CD8-positive, alpha-beta memory T cell (primary cell): ENCODE data around the gene NDUFS6. TPM values are rescaled to one million over a fixed set of nuclear protein-coding genes. Genes with fewer than 3 reads are reported as not detected.

ENCODE experiments used
- CTCF ChIA-PET: fragments of 350-600 bp; sonication (Branson Sonifier 250); formaldehyde crosslinking; loops from one replicate; lab custom pipeline; 2021; ENCODE audit warnings: antibody characterized with exemption; lab: Charles Lee
- POLR2A ChIA-PET: fragments of 350-600 bp; sonication (Branson Sonifier 250); formaldehyde crosslinking; loops from one replicate; lab custom pipeline; 2021; ENCODE audit warnings: antibody characterized with exemption; lab: Charles Lee
- DNase-seq, 5 donors: peaks; one replicate each; pipeline versions ENCODE4 v3.0.0 to v3.0.0-alpha.2; 2020 to 2022; ENCODE audit warnings: mixed read lengths in 1 of 5
- H3K27ac ChIP-seq: one replicate; pipeline ENCODE4 v1.7.0; 2013; ENCODE audit warnings: low read depth, mild to moderate bottlenecking, low read length, moderate library complexity
- H3K27me3 ChIP-seq: 2 replicates; pipeline ENCODE4 v1.7.0; 2013; ENCODE audit warnings: low read length, mild to moderate bottlenecking; ENCODE audit not compliant: insufficient read depth, poor library complexity, severe bottlenecking
- H3K36me3 ChIP-seq: 2 replicates; pipeline ENCODE4 v1.7.0; 2013; ENCODE audit warnings: mild to moderate bottlenecking, low read length, moderate library complexity; ENCODE audit not compliant: insufficient read depth
- H3K4me1 ChIP-seq: 2 replicates; pipeline ENCODE4 v1.7.0; 2013; ENCODE audit warnings: mild to moderate bottlenecking, low read length, moderate library complexity; ENCODE audit not compliant: insufficient read depth
- H3K4me3 ChIP-seq: 2 replicates; pipeline ENCODE4 v1.7.0; 2013; ENCODE audit warnings: mild to moderate bottlenecking, low read length
- H3K9me3 ChIP-seq: 2 replicates; pipeline ENCODE4 v1.7.0; 2013; ENCODE audit warnings: mild to moderate bottlenecking, low read length
- H3K27ac Mint-ChIP-seq, 8 donors: one replicate each; pipeline ENCODE4 v1.8.0; 2020 to 2021; ENCODE audit warnings: mixed read lengths in 8 of 8, mild to moderate bottlenecking in 6 of 8, inconsistent platforms in 3 of 8, moderate library complexity in 3 of 8
- H3K27me3 Mint-ChIP-seq, 2 donors: one replicate each; pipeline ENCODE4 v1.8.0; 2020 to 2021; ENCODE audit warnings: mixed read lengths in 2 of 2, mild to moderate bottlenecking in 1 of 2, moderate library complexity in 1 of 2
- H3K36me3 Mint-ChIP-seq, 3 donors: one replicate each; pipeline ENCODE4 v1.8.0; 2020 to 2021; ENCODE audit warnings: mixed read lengths in 3 of 3, inconsistent platforms in 1 of 3, mild to moderate bottlenecking in 1 of 3
- H3K4me1 Mint-ChIP-seq, 3 donors: one replicate each; pipeline ENCODE4 v1.8.0; 2020 to 2021; ENCODE audit warnings: mixed read lengths in 3 of 3, inconsistent platforms in 1 of 3, mild to moderate bottlenecking in 1 of 3
- H3K4me3 Mint-ChIP-seq, 7 donors: one replicate each; pipeline ENCODE4 v1.8.0; 2020 to 2021; ENCODE audit warnings: mixed read lengths in 7 of 7, mild to moderate bottlenecking in 6 of 7, moderate library complexity in 4 of 7, inconsistent platforms in 2 of 7
- H3K9me3 Mint-ChIP-seq, 5 donors: one replicate each; pipeline ENCODE4 v1.8.0; 2020 to 2022; ENCODE audit warnings: mixed read lengths in 5 of 5, mild to moderate bottlenecking in 3 of 5, moderate library complexity in 2 of 5, inconsistent platforms in 1 of 5
- polyA plus RNA-seq: library from polyadenylated mRNA; unstranded; fragments of 300-500 nt; fragmentation: Illumina TruSeq; gene quantifications from one replicate; pipeline ENCODE4 v1.2.3, GENCODE V29; 2021
- total RNA-seq, 2 experiments: library from RNA; stranded (reverse); gene quantifications; one replicate each; pipeline ENCODE4 v1.2.3, GENCODE V29; 2021

The NDUFS6 gene
- total and polyA plus RNA-seq, 3 experiments from 2014 or later = 43.4 to 83.7 (median 44.2) TPM

DNA sequence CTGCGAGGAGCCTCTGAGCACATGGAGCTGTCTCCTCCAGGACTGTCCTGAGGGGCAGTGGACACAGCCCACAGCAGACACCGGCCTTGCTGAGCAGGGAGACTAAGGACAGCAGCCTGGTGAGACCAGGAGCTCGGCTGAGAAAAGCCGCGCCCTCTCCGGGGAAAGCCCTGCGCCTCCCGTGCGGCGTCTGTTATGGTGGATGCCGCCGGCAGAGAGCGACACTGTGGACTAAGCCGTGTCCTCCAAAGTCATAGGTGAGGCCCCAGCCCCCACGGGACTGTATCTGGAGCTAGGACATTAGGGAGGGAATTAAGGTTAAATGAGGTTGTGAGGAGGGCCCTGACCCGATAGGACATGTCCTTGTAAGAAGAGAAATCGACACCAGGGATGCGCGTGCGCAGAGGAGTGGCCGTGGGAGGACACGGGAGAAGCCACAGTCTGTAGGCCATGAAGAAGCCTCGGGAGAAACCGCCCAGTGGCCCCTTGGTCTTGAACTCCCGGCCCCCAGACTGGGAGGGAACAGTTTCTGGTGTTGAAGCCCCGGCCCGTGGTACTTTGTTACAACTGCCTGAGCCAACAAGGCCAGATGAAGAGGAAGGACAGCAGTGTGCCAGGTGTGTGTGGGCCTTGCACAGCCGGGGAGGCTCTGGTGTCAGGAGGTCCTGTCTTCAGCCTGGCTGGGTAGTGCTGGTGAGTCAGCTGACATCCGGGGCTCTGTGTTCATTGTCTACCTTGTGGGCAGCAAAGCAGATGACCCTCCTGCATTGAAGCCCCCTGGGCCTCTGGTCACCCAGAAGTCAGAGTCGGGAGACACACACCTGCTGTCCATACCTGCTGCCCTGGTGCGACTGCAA lies 23.7 kb upstream of the NDUFS6 start:
- H3K27me3 Mint-ChIP-seq = peaks cover 0 to 3% of the 10 kb centered on the region in 2 donors
- H3K4me3 Mint-ChIP-seq = no peak overlapping the region
- Histone ChIP-seq H3K9me3 (no peaks in the 10 kb centered on the region), H3K27me3 (no peaks in the 10 kb centered on the region), H3K27ac (no peak overlapping the region), H3K4me3 (no peak overlapping the region), H3K36me3 (no peaks in the 10 kb centered on the region), H3K4me1 (no peaks in the 10 kb centered on the region)
- CTCF ChIA-PET = no interaction called here
- POLR2A ChIA-PET = no interaction called here
- no peaks in the 10 kb centered on the region for H3K9me3 Mint-ChIP-seq
- peak in 1 of 5 donors; percentile 29 for DNase-seq
- H3K27ac Mint-ChIP-seq = peak overlapping the region in 1 of 8 donors; percentile 38
- H3K36me3 Mint-ChIP-seq = no peaks in the 10 kb centered on the region
- peaks cover 0 to 2% (median 0%) of the 10 kb centered on the region in 3 donors for H3K4me1 Mint-ChIP-seq

DNA sequence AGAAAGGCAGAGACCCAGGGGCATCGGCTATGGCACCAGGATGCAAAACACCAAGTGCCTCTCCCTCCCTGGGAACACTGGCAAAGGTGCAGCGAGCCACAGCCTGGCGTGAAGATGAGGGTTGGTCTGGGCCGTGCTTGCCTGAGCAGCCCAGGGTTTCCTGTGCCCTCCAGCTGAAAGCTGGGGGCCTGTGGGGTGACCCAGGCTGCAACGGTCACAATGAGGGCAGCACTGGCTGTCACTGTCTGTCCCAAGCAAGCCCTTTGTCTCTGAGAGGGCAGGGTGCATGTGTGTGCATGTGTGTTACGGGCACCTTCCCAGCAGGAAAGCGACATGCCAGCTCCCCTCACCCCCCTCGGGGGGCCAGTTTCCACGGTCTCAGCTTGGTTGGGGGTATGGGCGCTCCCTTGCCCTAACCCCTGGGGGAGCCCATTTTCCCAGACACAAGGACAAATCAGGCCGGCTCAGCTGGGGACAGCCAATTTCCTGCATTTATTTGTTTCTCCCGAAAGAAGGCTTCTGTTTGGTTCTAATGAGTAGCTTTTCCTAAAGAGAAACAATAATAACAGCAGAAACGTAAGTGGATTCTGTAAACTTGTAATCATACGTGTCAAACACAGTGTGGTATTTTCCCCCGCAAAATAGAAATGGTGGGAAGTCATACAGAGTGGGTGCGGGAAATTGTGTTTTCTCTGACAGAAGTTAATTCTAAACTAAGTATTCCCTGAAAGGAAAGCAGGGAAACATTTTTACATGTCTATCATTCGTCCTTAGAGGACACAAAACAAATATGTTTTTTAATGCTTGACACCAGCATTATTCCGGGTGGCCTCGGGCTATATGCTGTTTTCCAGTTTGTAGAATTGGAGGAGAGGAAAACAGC lies 22.8 kb upstream of the NDUFS6 start:
- H3K4me3 Mint-ChIP-seq = no peak overlapping the region
- H3K9me3 Mint-ChIP-seq = no peaks in the 10 kb centered on the region
- H3K27ac ChIP-seq = no peak overlapping the region
- DNase-seq = peak in 1 of 5 donors; percentile 41
- H3K36me3 Mint-ChIP-seq = no peaks in the 10 kb centered on the region
- no peaks in the 10 kb centered on the region for H3K9me3 ChIP-seq
- H3K27me3 ChIP-seq = no peaks in the 10 kb centered on the region
- peaks cover 1 to 10% (median 6%) of the 10 kb centered on the region in 3 donors for H3K4me1 Mint-ChIP-seq
- no peaks in the 10 kb centered on the region for H3K4me1 ChIP-seq
- ChIA-PET CTCF (no interaction called here), POLR2A (no interaction called here)
- H3K27me3 Mint-ChIP-seq = peaks cover 0 to 5% of the 10 kb centered on the region in 2 donors
- no peaks in the 10 kb centered on the region for H3K36me3 ChIP-seq
- H3K27ac Mint-ChIP-seq = peak overlapping the region in 1 of 8 donors; percentile 91
- H3K4me3 ChIP-seq = no peak overlapping the region

DNA sequence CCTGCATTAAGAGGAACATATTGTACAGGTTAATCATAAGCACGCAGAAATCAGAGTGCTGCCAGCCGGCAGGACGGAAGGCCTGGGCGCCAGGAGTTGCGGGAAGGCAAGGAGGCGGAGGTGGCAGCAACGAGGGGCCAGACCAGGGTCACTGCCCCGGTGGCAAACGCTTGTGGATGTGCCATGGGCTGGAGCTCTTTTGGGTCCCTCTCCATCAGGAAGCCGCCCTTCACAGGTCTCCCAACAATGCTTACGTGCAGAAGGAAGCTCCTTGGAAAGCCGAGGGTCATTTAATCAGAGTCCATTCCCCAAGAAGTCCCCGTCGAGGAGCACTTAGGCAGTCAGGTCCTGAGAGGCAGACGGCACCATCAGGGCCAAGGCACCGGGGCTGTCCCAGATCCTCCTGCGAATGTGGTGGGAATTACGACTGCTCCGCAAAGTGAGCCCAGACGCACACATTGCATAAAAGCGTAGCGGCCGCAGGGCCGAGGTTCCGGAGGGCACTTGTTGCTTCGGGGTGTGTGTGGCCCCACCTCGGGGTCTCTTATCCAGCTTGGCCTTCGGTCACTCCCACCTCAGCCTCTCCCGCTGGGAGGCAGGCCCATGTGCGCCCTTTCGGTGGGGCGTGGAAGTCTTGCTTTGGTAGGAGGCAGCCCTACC lies 22.1 kb upstream of the NDUFS6 start:
- DNase-seq = no peak

DNA sequence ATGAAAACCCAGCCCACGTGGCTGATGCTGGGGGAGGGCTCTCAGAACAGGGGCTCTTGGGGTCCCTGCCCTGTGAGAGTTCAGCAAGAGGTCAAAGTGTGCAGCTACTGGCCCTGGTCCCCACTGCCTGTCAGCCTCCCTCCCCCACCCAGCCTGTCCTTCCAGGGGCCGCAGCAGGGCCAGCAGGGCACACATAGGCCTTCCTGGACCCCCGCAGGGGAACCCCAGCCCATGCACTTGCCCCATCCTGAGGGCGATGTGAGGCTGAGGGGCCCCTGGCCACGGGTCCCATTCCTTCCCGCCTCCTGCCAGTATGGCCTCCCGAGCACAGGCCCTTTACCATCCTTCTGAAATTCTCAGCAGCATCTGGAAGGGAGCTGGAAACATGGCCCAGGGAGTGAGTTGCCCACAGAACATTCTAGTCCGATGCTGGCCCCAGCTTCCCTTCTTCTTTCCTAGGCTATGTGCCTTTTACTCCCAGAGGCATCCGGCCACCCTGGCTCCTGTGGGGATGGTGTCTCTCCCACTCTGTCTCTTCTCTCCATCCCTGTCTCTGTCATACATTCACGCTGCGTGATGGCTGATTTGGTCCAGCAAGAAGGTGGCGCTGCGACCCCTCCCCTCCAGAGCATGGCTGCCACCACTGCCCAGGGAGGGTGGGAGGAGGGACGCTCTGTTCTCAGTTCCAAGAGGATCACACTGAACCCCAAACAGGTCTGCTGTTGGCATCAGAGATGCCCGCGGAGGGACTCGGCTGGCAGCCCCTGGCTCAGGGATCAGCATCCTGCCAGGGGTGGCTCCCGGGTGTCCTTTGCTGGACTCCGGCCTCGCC lies 21.2 kb upstream of the NDUFS6 start:
- H3K27ac ChIP-seq = no peak overlapping the region
- Mint-ChIP-seq H3K4me3 (no peak overlapping the region), H3K27me3 (peaks cover 7 to 8% of the 10 kb centered on the region in 2 donors), H3K4me1 (peaks cover 1 to 20% (median 14%) of the 10 kb centered on the region in 3 donors), H3K36me3 (no peaks in the 10 kb centered on the region), H3K9me3 (no peaks in the 10 kb centered on the region), H3K27ac (peak overlapping the region in 1 of 8 donors; percentile 75)
- H3K4me1 ChIP-seq = no peaks in the 10 kb centered on the region
- no peaks in the 10 kb centered on the region for H3K27me3 ChIP-seq
- CTCF ChIA-PET = interaction anchor here (1.2 kb wide), 1 partner anchor 9 kb away, joined by 4 read pairs; no protein-coding TSS in a partner anchor
- H3K36me3 ChIP-seq = no peaks in the 10 kb centered on the region
- no peak for DNase-seq
- H3K4me3 ChIP-seq = no peak overlapping the region
- H3K9me3 ChIP-seq = no peaks in the 10 kb centered on the region
- POLR2A ChIA-PET = no interaction called here

More for the DNA sequence above, 22.1 kb upstream of the NDUFS6 start:
- Mint-ChIP-seq H3K27ac (peak overlapping the region in 1 of 8 donors; percentile 91), H3K4me1 (peaks cover 1 to 12% (median 7%) of the 10 kb centered on the region in 3 donors), H3K4me3 (no peak overlapping the region), H3K27me3 (peaks cover 0 to 7% of the 10 kb centered on the region in 2 donors), H3K9me3 (no peaks in the 10 kb centered on the region), H3K36me3 (no peaks in the 10 kb centered on the region)
- H3K9me3 ChIP-seq = no peaks in the 10 kb centered on the region
- no peak overlapping the region for H3K27ac ChIP-seq
- CTCF ChIA-PET = interaction anchor here (1.2 kb wide), 1 partner anchor 8 kb away, joined by 4 read pairs; no protein-coding TSS in a partner anchor
- POLR2A ChIA-PET = no interaction called here
- no peaks in the 10 kb centered on the region for H3K27me3 ChIP-seq
- no peaks in the 10 kb centered on the region for H3K4me1 ChIP-seq
- no peaks in the 10 kb centered on the region for H3K36me3 ChIP-seq
- no peak overlapping the region for H3K4me3 ChIP-seq

DNA sequence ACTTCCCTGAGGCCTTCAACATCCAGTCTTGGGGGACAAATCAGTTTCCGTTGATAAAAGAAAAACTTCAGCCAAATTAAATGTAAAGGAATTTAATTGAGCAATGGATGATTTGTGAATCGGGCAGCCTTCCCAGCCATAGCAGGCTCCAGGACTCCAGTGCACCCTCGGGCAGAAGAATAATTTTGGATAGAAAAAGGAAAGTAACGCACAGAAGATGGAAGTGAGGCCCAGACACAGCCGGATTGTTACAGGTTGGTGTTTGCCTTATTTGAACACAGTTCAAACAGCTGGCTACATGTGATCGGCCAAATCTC lies 20.6 kb upstream of the NDUFS6 start:
- H3K27me3 ChIP-seq = no peaks in the 10 kb centered on the region
- no peak for DNase-seq
- no peaks in the 10 kb centered on the region for H3K4me1 ChIP-seq
- ChIA-PET CTCF (interaction anchor here (1.2 kb wide), 1 partner anchor 10 kb away, joined by 4 read pairs; no protein-coding TSS in a partner anchor), POLR2A (no interaction called here)
- H3K9me3 ChIP-seq = no peaks in the 10 kb centered on the region
- H3K27ac ChIP-seq = no peak overlapping the region
- Mint-ChIP-seq H3K4me3 (no peak overlapping the region), H3K36me3 (no peaks in the 10 kb centered on the region), H3K27me3 (peaks cover 7 to 8% of the 10 kb centered on the region in 2 donors), H3K4me1 (peaks cover 1 to 22% (median 15%) of the 10 kb centered on the region in 3 donors), H3K27ac (peak overlapping the region in 1 of 8 donors; percentile 75), H3K9me3 (no peaks in the 10 kb centered on the region)
- H3K36me3 ChIP-seq = no peaks in the 10 kb centered on the region
- H3K4me3 ChIP-seq = no peak overlapping the region

DNA sequence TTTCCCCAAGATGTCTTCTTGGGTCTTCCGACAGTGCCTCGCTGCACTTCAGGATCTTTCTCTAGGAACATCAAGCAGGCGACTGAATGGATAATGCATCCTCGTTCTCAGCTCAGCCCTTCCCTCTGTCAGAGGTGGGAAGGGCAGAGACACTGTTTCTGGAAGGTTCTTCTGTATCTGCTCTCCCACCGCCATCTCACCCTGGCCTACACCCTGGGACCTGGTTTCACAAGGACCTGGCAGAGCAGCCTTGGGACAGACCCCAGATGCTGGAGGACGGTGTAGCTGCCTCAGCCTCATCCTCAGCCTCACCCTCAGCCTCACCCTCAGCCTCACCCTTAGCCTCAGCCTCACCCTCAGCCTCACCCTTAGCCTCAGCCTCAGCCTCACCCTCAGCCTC lies 20.1 kb upstream of the NDUFS6 start:
- Mint-ChIP-seq H3K36me3 (no peaks in the 10 kb centered on the region), H3K4me3 (no peak overlapping the region), H3K4me1 (peaks cover 1 to 24% (median 19%) of the 10 kb centered on the region in 3 donors), H3K9me3 (no peaks in the 10 kb centered on the region), H3K27me3 (peaks cover 7 to 8% of the 10 kb centered on the region in 2 donors), H3K27ac (no peak overlapping the region)
- CTCF ChIA-PET = no interaction called here
- no peaks in the 10 kb centered on the region for H3K27me3 ChIP-seq
- POLR2A ChIA-PET = no interaction called here
- no peaks in the 10 kb centered on the region for H3K4me1 ChIP-seq
- H3K4me3 ChIP-seq = no peak overlapping the region
- H3K36me3 ChIP-seq = no peaks in the 10 kb centered on the region
- DNase-seq = no peak
- no peaks in the 10 kb centered on the region for H3K9me3 ChIP-seq
- no peak overlapping the region for H3K27ac ChIP-seq

DNA sequence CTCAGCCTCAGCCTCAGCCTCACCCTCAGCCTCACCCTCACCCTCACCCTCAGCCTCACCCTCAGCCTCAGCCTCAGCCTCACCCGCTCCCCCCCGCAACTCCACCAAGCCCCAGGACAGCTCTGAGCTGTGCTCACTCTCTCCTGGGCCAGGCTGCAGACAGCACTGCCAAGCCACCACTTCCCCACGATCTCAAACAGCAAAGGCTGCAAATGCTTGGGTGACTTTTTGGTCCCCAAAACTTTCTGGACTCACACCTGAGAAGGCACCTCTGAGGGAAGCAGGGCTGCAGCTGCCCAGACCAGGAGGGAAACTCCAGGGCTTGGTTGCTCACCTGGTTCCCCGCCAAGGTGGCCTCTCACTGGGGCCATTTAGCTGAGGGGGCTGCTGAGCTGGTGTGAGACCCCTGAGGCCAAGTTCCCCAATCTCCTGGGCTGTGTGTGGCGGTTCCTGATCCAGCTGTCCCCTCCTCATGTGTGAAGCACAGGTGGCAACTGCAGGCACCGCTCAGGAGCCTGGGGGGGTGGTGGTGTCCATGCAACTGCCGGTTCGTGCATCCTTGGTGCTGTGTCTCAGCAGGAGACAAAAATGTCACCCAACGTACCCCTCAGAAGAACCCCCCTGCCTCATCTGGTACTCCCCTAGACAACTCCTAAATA lies 19.4 kb upstream of the NDUFS6 start:
- DNase-seq = no peak
- H3K27ac Mint-ChIP-seq = peak overlapping the region in 1 of 8 donors; percentile 26
- H3K9me3 Mint-ChIP-seq = no peaks in the 10 kb centered on the region
- CTCF ChIA-PET = no interaction called here
- Histone ChIP-seq H3K27me3 (no peaks in the 10 kb centered on the region), H3K4me3 (no peak overlapping the region), H3K9me3 (no peaks in the 10 kb centered on the region), H3K4me1 (no peaks in the 10 kb centered on the region), H3K36me3 (no peaks in the 10 kb centered on the region), H3K27ac (no peak overlapping the region)
- POLR2A ChIA-PET = no interaction called here
- H3K4me3 Mint-ChIP-seq = no peak overlapping the region
- no peaks in the 10 kb centered on the region for H3K36me3 Mint-ChIP-seq
- H3K4me1 Mint-ChIP-seq = peaks cover 1 to 27% (median 19%) of the 10 kb centered on the region in 3 donors
- peaks cover 7% of the 10 kb centered on the region in 2 donors for H3K27me3 Mint-ChIP-seq
